ENCODE measurements around the gene SNAP25. TPM values are rescaled to one million over a fixed set of nuclear protein-coding genes. Genes with fewer than 3 reads are reported as not detected.

Gene SNAP25
- total RNA-seq, 2 experiments from 2014 or later = 0.15 to 0.17 TPM

GRCh38 chr20:10323729-10324128, 105.1 kb downstream of the SNAP25 start:
- ChIA-PET POLR2A (no interaction called here), CTCF (no interaction called here)

- ChIA-PET CTCF (no interaction called here), POLR2A (no interaction called here)
These were observed 105.7 kb downstream of the SNAP25 start for GRCh38 chr20:10324198-10324847.

- ChIA-PET POLR2A (no interaction called here), CTCF (no interaction called here)
These were observed 110.2 kb downstream of the SNAP25 start for GRCh38 chr20:10328897-10329255.

GRCh38 chr20:10329387-10330005, 110.9 kb downstream of the SNAP25 start:
- ChIA-PET CTCF (no interaction called here), POLR2A (no interaction called here)

GRCh38 chr20:10330071-10330470, 111.4 kb downstream of the SNAP25 start:
- ChIA-PET CTCF (no interaction called here), POLR2A (no interaction called here)

GRCh38 chr20:10332656-10333415, 114.2 kb downstream of the SNAP25 start:
- POLR2A ChIA-PET = no interaction called here
- CTCF ChIA-PET = no interaction called here

GRCh38 chr20:10336959-10337729, 118.5 kb downstream of the SNAP25 start:
- ChIA-PET POLR2A (no interaction called here), CTCF (no interaction called here)

- CTCF ChIA-PET = no interaction called here
These were observed 120.0 kb downstream of the SNAP25 start for GRCh38 chr20:10338426-10339180.

GRCh38 chr20:10339609-10340008, 121.0 kb downstream of the SNAP25 start:
- POLR2A ChIA-PET = no interaction called here
- CTCF ChIA-PET = no interaction called here

More at GRCh38 chr20:10338426-10339180, 120.0 kb downstream of the SNAP25 start:
- POLR2A ChIA-PET = no interaction called here

GRCh38 chr20:10342152-10342551, 123.5 kb downstream of the SNAP25 start:
- CTCF ChIA-PET = no interaction called here
- POLR2A ChIA-PET = no interaction called here

- CTCF ChIA-PET = interaction anchor here (0.6 kb wide), 1 partner anchor 372 kb away, joined by 3 read pairs; no protein-coding TSS in a partner anchor
These were observed 126.3 kb downstream of the SNAP25 start for GRCh38 chr20:10344953-10345352.

GRCh38 chr20:10347086-10347880, 128.7 kb downstream of the SNAP25 start:
- CTCF ChIA-PET = interaction anchor here (1.1 kb wide), 1 partner anchor 10 kb away, joined by 3 read pairs; no protein-coding TSS in a partner anchor
- POLR2A ChIA-PET = no interaction called here

More at GRCh38 chr20:10344953-10345352, 126.3 kb downstream of the SNAP25 start:
- POLR2A ChIA-PET = no interaction called here

- POLR2A ChIA-PET = no interaction called here
- CTCF ChIA-PET = no interaction called here
These were observed 130.5 kb downstream of the SNAP25 start for GRCh38 chr20:10349118-10349517.

- ChIA-PET POLR2A (interaction anchor here (1.5 kb wide), 1 partner anchor 85 kb away, joined by 7 read pairs; the partner anchor contains the start of gene SLX4IP), CTCF (no interaction called here)
These were observed 131.7 kb downstream of the SNAP25 start for GRCh38 chr20:10350188-10350842.

GRCh38 chr20:10352934-10353824, 134.5 kb downstream of the SNAP25 start:
- POLR2A ChIA-PET = interaction anchor here (0.6 kb wide), 1 partner anchor 382 kb away, joined by 3 read pairs; no protein-coding TSS in a partner anchor

GRCh38 chr20:10356628-10357027, 138.0 kb downstream of the SNAP25 start:
- CTCF ChIA-PET = no interaction called here
- POLR2A ChIA-PET = no interaction called here

More at GRCh38 chr20:10352934-10353824, 134.5 kb downstream of the SNAP25 start:
- CTCF ChIA-PET = no interaction called here

Data from activated CD8-positive, alpha-beta memory T cell treated with anti-CD3 and anti-CD28 coated beads for 36 hours (primary cell).